Activated T-cell treated with anti-CD3 and anti-CD28 coated beads, Interleukin-2, amount 50 U/mL, for 24 hours (primary cell): ENCODE data around the gene PRPF38B.
"Not testable (repeated sequence)": the region's sequence is repeated elsewhere in the genome, so short reads cannot be mapped to it uniquely, and the experiment has no call there.

Experiments used
- DNase-seq: peaks from one replicate; pipeline ENCODE4 v3.0.0-alpha.2; 2020
- H3K27ac Mint-ChIP-seq: 2 replicates; pipeline ENCODE4 v1.8.0; 2020; ENCODE audit warnings: mild to moderate bottlenecking, mixed read lengths
- H3K27me3 Mint-ChIP-seq: 2 replicates; pipeline ENCODE4 v1.8.0; 2020; ENCODE audit warnings: mixed read lengths
- H3K36me3 Mint-ChIP-seq: 2 replicates; pipeline ENCODE4 v1.8.0; 2020; ENCODE audit warnings: low read depth, mixed read lengths
- H3K4me1 Mint-ChIP-seq: 2 replicates; pipeline ENCODE4 v1.8.0; 2020; ENCODE audit warnings: low read depth, mixed read lengths
- H3K4me3 Mint-ChIP-seq: 2 replicates; pipeline ENCODE4 v1.8.0; 2020; ENCODE audit warnings: mild to moderate bottlenecking, moderate library complexity, mixed read lengths
- H3K9me3 Mint-ChIP-seq: 2 replicates; pipeline ENCODE4 v1.8.0; 2020; ENCODE audit warnings: mixed read lengths

The PRPF38B gene

DNA sequence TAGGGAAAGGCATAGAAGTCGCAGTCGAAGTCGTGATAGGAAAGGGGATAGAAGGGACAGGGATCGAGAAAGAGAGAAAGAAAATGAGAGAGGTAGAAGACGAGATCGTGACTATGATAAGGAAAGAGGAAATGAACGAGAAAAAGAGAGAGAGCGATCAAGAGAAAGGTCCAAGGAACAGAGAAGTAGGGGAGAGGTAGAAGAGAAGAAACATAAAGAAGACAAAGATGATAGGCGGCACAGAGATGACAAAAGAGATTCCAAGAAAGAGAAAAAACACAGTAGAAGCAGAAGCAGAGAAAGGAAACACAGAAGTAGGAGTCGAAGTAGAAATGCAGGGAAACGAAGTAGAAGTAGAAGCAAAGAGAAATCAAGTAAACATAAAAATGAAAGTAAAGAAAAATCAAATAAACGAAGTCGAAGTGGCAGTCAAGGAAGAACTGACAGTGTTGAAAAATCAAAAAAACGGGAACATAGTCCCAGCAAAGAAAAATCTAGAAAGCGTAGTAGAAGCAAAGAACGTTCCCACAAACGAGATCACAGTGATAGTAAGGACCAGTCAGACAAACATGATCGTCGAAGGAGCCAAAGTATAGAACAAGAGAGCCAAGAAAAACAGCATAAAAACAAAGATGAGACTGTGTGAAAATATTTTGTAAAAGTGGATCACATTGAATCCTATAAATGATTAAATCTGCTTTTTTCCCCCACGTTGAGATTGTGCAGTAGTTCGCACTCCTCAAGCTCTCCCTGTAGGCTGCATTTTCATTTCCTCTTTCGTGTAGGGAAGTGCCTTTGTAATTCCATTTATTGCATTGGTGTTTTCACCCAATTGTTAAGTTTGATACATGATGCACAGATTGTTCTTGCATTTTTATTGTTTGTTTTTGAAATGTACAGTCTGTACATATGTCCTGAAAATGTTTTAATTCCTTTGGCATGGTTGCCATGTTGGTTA lies 7.5 kb downstream of the PRPF38B start:
- Mint-ChIP-seq H3K4me3 (peak overlapping the region; percentile 49), H3K27me3 (no peaks in the 10 kb centered on the region), H3K27ac (peak overlapping the region; percentile 83), H3K9me3 (no peaks in the 10 kb centered on the region), H3K4me1 (peaks cover 81% of the 10 kb centered on the region), H3K36me3 (peaks cover 80% of the 10 kb centered on the region)
- DNase-seq = no peak

- Mint-ChIP-seq H3K36me3 (peaks cover 65% of the 10 kb centered on the region), H3K27me3 (no peaks in the 10 kb centered on the region), H3K4me3 (no peak overlapping the region)
Measured at GRCh38 chr1:108701176-108701849, 9.2 kb downstream of the PRPF38B start.

GRCh38 chr1:108702109-108702508 lies 10.0 kb downstream of the PRPF38B start:
- H3K4me1 Mint-ChIP-seq = peaks cover 72% of the 10 kb centered on the region
- DNase-seq, H3K9me3 Mint-ChIP-seq, H3K4me3 Mint-ChIP-seq, H3K27me3 Mint-ChIP-seq: not testable (repeated sequence)
- peak overlapping the region; percentile 56 for H3K27ac Mint-ChIP-seq
- H3K36me3 Mint-ChIP-seq = peaks cover 57% of the 10 kb centered on the region

More at GRCh38 chr1:108701176-108701849, 9.2 kb downstream of the PRPF38B start:
- peaks cover 80% of the 10 kb centered on the region for H3K4me1 Mint-ChIP-seq
- no peaks in the 10 kb centered on the region for H3K9me3 Mint-ChIP-seq
- peak overlapping the region; percentile 19 for H3K27ac Mint-ChIP-seq
- DNase-seq = no peak

GRCh38 chr1:108703939-108704338 lies 11.8 kb downstream of the PRPF38B start:
- H3K27ac Mint-ChIP-seq = peak overlapping the region; percentile 90
- H3K36me3 Mint-ChIP-seq = peaks cover 38% of the 10 kb centered on the region
- H3K4me3 Mint-ChIP-seq = peak overlapping the region; percentile 27
- no peaks in the 10 kb centered on the region for H3K27me3 Mint-ChIP-seq
- DNase-seq = no peak
- no peaks in the 10 kb centered on the region for H3K9me3 Mint-ChIP-seq
- H3K4me1 Mint-ChIP-seq = peaks cover 63% of the 10 kb centered on the region

GRCh38 chr1:108704496-108704895 lies 12.4 kb downstream of the PRPF38B start:
- peak overlapping the region; percentile 90 for H3K27ac Mint-ChIP-seq
- H3K9me3 Mint-ChIP-seq = no peaks in the 10 kb centered on the region
- DNase-seq = no peak
- H3K4me1 Mint-ChIP-seq = peaks cover 60% of the 10 kb centered on the region
- H3K36me3 Mint-ChIP-seq = peaks cover 33% of the 10 kb centered on the region
- no peak overlapping the region for H3K4me3 Mint-ChIP-seq
- no peaks in the 10 kb centered on the region for H3K27me3 Mint-ChIP-seq

GRCh38 chr1:108706643-108707042 lies 14.5 kb downstream of the PRPF38B start:
- H3K27ac Mint-ChIP-seq = peak overlapping the region; percentile 3

DNA sequence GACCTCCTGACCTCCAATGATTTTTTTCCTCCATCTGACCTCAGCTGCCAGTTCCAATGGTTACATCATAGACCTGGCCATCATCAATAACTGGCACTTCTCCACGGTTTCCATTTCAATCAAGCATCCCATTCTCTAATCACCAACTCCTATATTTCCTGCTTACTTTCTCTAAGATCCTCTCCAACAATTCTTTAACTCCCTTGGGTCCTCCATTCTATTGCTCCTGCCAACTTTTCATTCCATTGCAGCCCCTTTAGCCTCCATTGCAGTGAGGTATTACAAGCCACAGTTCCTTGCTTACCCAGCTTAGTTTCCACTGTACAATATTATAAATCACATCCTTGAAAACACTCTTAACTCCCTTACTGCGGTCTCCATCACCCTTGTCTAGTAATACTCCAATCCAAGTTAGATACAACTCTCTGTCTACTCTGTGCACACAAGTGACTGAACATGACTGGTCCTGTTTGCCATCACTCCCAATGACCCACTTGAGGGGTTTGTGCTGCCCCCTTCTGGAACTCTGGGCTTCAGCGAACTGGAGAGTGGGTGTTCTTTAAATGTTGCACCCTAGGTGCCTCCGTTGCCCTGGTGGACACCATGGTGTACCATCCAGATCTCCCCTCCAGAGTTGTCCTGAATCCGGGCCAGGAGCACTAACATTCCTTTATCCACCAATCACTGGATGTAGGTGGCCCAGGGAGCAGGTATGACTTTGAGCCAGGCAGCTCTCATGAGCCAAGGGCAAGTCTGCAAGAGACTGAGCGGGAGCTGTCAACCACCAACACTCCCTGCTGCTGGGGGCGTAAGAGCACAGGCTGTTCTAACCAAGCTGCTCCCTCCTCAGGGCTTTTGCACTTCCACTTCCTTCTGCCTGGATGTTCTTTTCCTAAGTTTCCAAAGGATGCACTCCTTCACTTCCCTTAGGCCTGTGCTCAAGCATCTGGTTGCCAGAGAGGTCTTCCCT lies 16.9 kb downstream of the PRPF38B start:
- no peaks in the 10 kb centered on the region for H3K36me3 Mint-ChIP-seq
- no peaks in the 10 kb centered on the region for H3K9me3 Mint-ChIP-seq
- peaks cover 25% of the 10 kb centered on the region for H3K4me1 Mint-ChIP-seq
- DNase-seq = peak; percentile 68
- H3K27ac Mint-ChIP-seq = no peak overlapping the region
- H3K27me3 Mint-ChIP-seq = no peaks in the 10 kb centered on the region
- no peak overlapping the region for H3K4me3 Mint-ChIP-seq

More at GRCh38 chr1:108706643-108707042, 14.5 kb downstream of the PRPF38B start:
- Mint-ChIP-seq H3K36me3 (peaks cover 11% of the 10 kb centered on the region), H3K27me3 (no peaks in the 10 kb centered on the region), H3K9me3 (no peaks in the 10 kb centered on the region), H3K4me1 (peaks cover 44% of the 10 kb centered on the region), H3K4me3 (no peak overlapping the region)
- no peak for DNase-seq

DNA sequence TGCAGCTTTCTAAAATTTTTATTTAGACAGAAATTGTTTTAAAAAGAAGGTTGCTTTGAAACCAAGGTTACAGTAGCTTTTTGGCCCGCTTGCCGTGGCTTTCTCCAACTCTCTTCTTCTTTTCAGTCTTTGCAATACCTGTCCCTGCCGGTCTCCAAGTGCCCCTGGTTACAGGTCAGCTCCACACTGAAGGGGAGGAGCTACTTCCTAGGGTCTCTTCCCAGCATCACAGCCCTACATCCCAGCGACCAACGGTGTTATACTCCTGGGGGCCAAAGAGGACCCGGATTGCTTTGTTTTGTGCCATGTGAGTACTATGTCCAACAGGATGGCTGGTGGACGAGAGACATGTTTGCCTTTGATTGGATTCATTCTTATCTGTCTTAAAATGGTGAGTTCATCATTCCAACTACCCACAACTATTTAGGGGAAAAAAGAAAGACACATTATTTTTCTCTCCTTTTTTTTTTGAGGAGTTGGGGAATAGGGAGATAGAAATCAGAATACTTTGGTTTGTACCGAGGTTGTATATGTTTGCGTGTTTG lies 20.6 kb downstream of the PRPF38B start, which contains the start of gene FNDC7:
FNDC7 (plus strand) TSS at position 303 of the 545 bp plus-strand sequence; CDS start at position 329, 26 bp downstream.
- Mint-ChIP-seq H3K27ac (no peak within 1 kb of the TSS), H3K9me3 (no peaks in the 10 kb centered on the region), H3K4me3 (no peak within 1 kb of the TSS), H3K4me1 (peaks cover 7% of the 10 kb centered on the region), H3K27me3 (no peaks in the 10 kb centered on the region), H3K36me3 (no peaks in the 10 kb centered on the region)
- DNase-seq = no peak

DNA sequence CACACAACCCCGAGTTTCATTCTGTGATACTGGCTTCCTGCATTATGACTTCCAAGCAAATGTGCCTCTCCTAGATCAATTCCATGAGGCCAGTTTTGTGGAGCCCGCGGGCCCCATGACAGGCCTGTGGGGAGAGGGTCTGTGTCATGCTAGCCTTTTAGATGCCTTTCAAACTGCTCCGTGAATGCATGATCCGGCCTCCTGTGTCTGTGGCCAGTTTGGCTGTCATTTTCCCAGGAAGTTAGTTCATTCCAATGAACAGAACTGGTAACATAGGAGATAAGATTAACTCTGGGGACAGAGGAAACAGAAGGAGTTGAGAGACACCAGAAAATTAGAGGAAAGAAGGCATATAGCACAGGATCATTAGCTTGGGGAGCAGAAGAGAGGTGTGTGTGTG lies 23.8 kb downstream of the PRPF38B start:
- Mint-ChIP-seq H3K27ac (no peak overlapping the region), H3K36me3 (no peaks in the 10 kb centered on the region), H3K27me3 (no peaks in the 10 kb centered on the region), H3K9me3 (no peaks in the 10 kb centered on the region), H3K4me3 (no peak overlapping the region), H3K4me1 (peaks cover 3% of the 10 kb centered on the region)
- DNase-seq = no peak

DNA sequence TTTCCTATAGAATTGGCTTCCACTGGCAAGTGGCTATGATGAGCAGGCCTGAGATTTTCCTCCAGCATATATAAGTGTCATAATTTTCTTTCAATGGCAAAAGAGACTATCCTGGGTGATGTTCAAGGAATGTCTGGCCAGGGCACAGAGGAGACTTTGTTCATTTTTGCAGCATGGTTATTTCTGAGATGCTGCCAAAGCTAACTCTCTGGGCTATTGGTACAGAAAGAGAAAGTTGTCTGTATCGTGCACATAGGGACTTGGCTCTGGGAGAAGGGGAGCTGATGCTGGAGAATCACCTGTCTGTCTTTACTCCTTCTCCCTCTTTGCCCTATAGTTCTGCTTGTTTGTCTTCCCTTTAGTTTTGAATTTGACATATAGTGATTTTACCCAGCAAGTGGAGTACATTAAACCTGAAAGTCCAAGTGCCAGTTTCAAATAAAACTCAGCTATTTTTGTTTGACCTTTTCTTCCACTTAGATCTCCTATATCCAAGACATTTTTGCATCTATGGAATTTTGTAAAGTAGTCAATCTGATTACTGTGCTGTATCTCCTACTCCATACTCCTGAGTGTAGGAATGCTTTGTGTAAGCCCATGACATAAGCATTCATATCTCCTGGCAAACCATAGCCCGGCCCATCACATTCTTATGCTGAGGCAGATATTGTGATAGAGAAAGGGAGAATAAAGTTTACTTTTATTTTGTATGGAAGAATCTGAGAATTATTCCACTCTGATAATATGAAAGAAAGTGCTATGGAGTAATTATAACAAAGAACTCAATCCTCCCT lies 24.5 kb downstream of the PRPF38B start:
- Mint-ChIP-seq H3K27me3 (no peaks in the 10 kb centered on the region), H3K36me3 (no peaks in the 10 kb centered on the region), H3K4me1 (peaks cover 3% of the 10 kb centered on the region), H3K9me3 (no peaks in the 10 kb centered on the region), H3K4me3 (no peak overlapping the region), H3K27ac (no peak overlapping the region)
- no peak for DNase-seq

GRCh38 chr1:108717774-108718316 lies 25.7 kb downstream of the PRPF38B start:
- Mint-ChIP-seq H3K4me3 (no peak overlapping the region), H3K4me1 (peaks cover 3% of the 10 kb centered on the region), H3K9me3 (no peaks in the 10 kb centered on the region), H3K27ac (no peak overlapping the region), H3K36me3 (no peaks in the 10 kb centered on the region), H3K27me3 (no peaks in the 10 kb centered on the region)
- DNase-seq = no peak

DNA sequence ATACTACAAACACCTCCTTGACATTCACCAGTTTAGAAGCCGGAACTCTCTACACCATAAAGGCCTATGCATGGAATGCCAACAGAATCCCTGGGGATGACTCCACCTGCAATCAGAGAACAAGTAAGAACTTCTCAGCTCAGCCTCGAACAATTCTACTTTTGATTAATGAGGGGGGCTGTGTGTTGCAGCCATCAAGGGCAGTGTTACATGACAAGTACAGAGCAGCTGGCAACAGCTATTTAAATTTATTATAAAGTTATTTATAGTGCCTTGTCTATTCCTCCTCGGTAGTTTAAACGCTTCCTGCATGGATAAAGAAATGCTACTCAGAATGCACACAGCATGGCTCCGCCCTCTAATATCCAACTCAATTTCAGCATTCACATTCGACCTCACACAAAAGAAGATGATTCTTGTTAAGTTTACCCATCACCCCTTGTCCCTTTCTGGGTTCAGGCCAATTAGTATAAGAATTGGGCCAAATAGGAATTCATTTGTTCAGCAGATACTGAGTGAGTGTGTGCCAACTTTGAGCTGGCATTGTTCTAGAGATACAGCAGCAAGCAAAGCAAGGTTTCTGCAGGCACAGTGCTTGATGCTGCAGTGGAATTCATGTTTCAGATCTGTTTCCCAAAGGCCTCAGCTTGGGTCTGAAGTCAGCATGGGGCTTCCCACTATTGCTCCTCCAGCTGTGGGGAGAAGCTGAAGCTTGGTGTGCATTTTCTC lies 27.0 kb downstream of the PRPF38B start:
- Mint-ChIP-seq H3K27ac (no peak overlapping the region), H3K27me3 (no peaks in the 10 kb centered on the region), H3K36me3 (no peaks in the 10 kb centered on the region), H3K4me1 (peaks cover 3% of the 10 kb centered on the region), H3K4me3 (no peak overlapping the region), H3K9me3 (no peaks in the 10 kb centered on the region)
- no peak for DNase-seq
